Tibial nerve (tissue), 4 donors: ENCODE measurements around the gene KHDRBS1. TPM values are rescaled to one million over a fixed set of nuclear protein-coding genes. Genes with fewer than 3 reads are reported as not detected.

ENCODE experiments used
- DNase-seq, 2 donors: peaks; one replicate each; pipeline ENCODE4 v3.0.0-alpha.2; 2019; ENCODE audit warnings: low spot score in 2 of 2
- H3K27ac ChIP-seq, 4 donors: fragments of 200-600 bp; sonication (generic) in 3 of 4; one replicate each; pipeline ENCODE4 v1.5.1; 2017 to 2019; ENCODE audit warnings: mild to moderate bottlenecking in 1 of 4
- H3K27me3 ChIP-seq, 2 donors: fragments of 200-600 bp; sonication (generic) in 1 of 2; one replicate each; pipeline versions ENCODE4 v1.5.1 to v1.6.0; 2017 to 2019
- H3K36me3 ChIP-seq, 3 donors: fragments of 200-600 bp; sonication (generic); one replicate each; pipeline ENCODE4 v1.5.1; 2018 to 2019
- H3K4me1 ChIP-seq, 4 donors: fragments of 200-600 bp; sonication (generic) in 3 of 4; one replicate each; pipeline ENCODE4 v1.5.1; 2017 to 2019
- H3K4me3 ChIP-seq, 4 donors: fragments of 200-600 bp; sonication (generic) in 3 of 4; one replicate each; pipeline ENCODE4 v1.5.1; 2017 to 2019; ENCODE audit warnings: mild to moderate bottlenecking in 1 of 4, moderate library complexity in 1 of 4
- H3K9me3 ChIP-seq, 4 donors: fragments of 200-600 bp; sonication (generic) in 3 of 4; one replicate each; pipeline ENCODE4 v1.5.1; 2017 to 2019
- CTCF ChIP-seq, 5 experiments: fragments of 200-600 bp in 3 of 5; fragments of 450-650 bp in 2 of 5; sonication (generic) in 3 of 5; IDR thresholded peaks; one replicate each; pipeline ENCODE4 v1.5.1; 2016 to 2019; ENCODE audit warnings: antibody characterized with exemption in 5 of 5, mild to moderate bottlenecking in 3 of 5, moderate library complexity in 2 of 5
- EP300 ChIP-seq, 2 donors: sonication (generic); formaldehyde crosslinking; IDR thresholded peaks; one replicate each; pipeline ENCODE4 v1.6.1; 2017; ENCODE audit warnings: antibody characterized with exemption in 2 of 2, mild to moderate bottlenecking in 1 of 2
- POLR2A ChIP-seq, 2 donors: fragments of 450-650 bp; IDR thresholded peaks; one replicate each; pipeline ENCODE4 v1.6.1; 2017; ENCODE audit warnings: antibody characterized with exemption in 2 of 2, mild to moderate bottlenecking in 2 of 2, moderate library complexity in 2 of 2
- WGBS, 2 donors: methylation state at CpG; one replicate each; pipeline ENCODE4 v1.1.5; 2018; 5-methylcytosine and 5-hydroxymethylcytosine counted together
- total RNA-seq, 4 donors: library from RNA; depleted of rRNA; stranded (reverse); fragments of >200 nt; gene quantifications; one replicate each; pipeline ENCODE4 v1.1.0, GENCODE V29; 2016

The KHDRBS1 gene
- total RNA-seq, 4 donors from 2014 or later = 61.5 to 92.6 (median 78.6) TPM

GRCh38 chr1:31978843-31979400, 34.7 kb upstream of the KHDRBS1 start:
- WGBS, 2 donors = 76 to 85% methylated on average over 4 of the region's 4 CpGs
- TF ChIP-seq POLR2A (IDR thresholded peaks at IDR 0.05) (no peak), CTCF (IDR thresholded peaks at IDR 0.05) (no peak)
- no peaks in the 10 kb centered on the region for H3K27me3 ChIP-seq

GRCh38 chr1:31980835-31981455, 32.7 kb upstream of the KHDRBS1 start:
- Histone ChIP-seq H3K9me3 (no peaks in the 10 kb centered on the region), H3K4me1 (peaks cover 0 to 21% (median 8%) of the 10 kb centered on the region in 4 donors), H3K27ac (no peak overlapping the region), H3K27me3 (no peaks in the 10 kb centered on the region), H3K4me3 (no peak overlapping the region), H3K36me3 (no peaks in the 10 kb centered on the region)
- DNase-seq = no peak
- 71 to 79% methylated on average over 10 of the region's 10 CpGs for WGBS, 2 donors
- no peak for TF ChIP-seq CTCF (IDR thresholded peaks at IDR 0.05)
- TF ChIP-seq EP300 (IDR thresholded peaks at IDR 0.05) = no peak
- no peak for TF ChIP-seq POLR2A (IDR thresholded peaks at IDR 0.05)

More at GRCh38 chr1:31978843-31979400, 34.7 kb upstream of the KHDRBS1 start:
- H3K27ac ChIP-seq = no peak overlapping the region
- H3K36me3 ChIP-seq = no peaks in the 10 kb centered on the region
- H3K4me1 ChIP-seq = peaks cover 0 to 13% (median 8%) of the 10 kb centered on the region in 4 donors
- no peak overlapping the region for H3K4me3 ChIP-seq
- DNase-seq = no peak
- no peaks in the 10 kb centered on the region for H3K9me3 ChIP-seq

- WGBS, 2 donors = 76 to 95% methylated on average over 2 of the region's 2 CpGs
- Histone ChIP-seq H3K4me1 (peaks cover 0 to 21% (median 8%) of the 10 kb centered on the region in 4 donors), H3K9me3 (no peaks in the 10 kb centered on the region), H3K27ac (no peak overlapping the region), H3K4me3 (no peak overlapping the region), H3K27me3 (no peaks in the 10 kb centered on the region), H3K36me3 (no peaks in the 10 kb centered on the region)
- TF ChIP-seq POLR2A (IDR thresholded peaks at IDR 0.05) (no peak), EP300 (IDR thresholded peaks at IDR 0.05) (no peak), CTCF (IDR thresholded peaks at IDR 0.05) (no peak)
- DNase-seq = no peak
Measured at GRCh38 chr1:31981456-31981839, 32.2 kb upstream of the KHDRBS1 start.

GRCh38 chr1:31981972-31982371, 31.7 kb upstream of the KHDRBS1 start:
- WGBS, 2 donors = 48 to 53% methylated on average over 3 of the region's 3 CpGs
- H3K36me3 ChIP-seq = no peaks in the 10 kb centered on the region
- no peak for DNase-seq
- H3K27me3 ChIP-seq = no peaks in the 10 kb centered on the region
- H3K27ac ChIP-seq = no peak overlapping the region
- TF ChIP-seq POLR2A (IDR thresholded peaks at IDR 0.05) = no peak
- no peak for TF ChIP-seq CTCF (IDR thresholded peaks at IDR 0.05)
- H3K4me1 ChIP-seq = peaks cover 0 to 20% (median 7%) of the 10 kb centered on the region in 4 donors
- H3K4me3 ChIP-seq = no peak overlapping the region
- no peaks in the 10 kb centered on the region for H3K9me3 ChIP-seq
